ENCODE data around the gene DBX1.

DNA sequence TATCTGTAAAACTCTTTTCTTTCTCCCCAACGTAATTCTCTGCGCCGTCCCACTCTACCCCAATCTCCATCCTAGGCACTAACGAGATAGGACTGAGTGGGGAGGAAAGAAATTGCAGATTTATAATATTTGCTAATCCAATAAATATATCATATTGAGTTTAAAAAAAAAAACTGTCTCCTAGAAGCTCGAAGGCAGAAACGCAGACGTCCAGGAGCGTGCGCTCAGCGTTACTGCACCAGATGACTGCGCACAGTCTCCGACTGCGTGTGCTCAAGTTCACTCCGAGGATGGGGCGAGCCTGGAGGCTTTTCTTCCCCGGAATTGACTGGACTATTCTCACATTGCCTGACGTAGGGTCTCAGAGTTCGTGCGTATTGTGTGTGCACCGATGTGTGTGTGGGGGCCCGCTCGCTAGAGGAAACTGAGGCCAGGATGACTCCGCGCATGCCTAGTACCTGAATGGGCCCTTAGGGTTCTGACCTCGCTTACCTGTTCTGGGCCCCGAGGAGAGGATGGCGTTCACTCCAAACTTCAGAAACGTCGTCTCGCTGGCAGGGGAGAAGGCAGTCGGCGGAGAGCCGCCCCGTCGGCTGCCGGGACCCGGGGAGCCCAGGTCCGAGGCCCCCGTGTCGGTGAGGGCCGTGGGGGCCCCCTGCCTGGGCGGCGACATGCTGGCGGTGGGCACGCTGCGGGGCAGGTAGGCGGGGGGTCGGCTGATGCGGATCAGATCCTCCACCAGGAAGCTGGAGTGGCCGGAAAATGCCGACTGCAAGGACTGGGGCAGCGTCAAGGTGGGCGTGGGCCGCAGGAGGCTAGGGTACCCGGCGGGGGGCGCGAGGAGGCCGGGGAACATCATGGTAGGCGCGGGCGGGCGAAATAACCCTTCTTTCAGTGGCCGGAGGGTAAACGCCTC is 551 bp downstream of the DBX1 start:
- TF ChIP-seq, protein P1, sequence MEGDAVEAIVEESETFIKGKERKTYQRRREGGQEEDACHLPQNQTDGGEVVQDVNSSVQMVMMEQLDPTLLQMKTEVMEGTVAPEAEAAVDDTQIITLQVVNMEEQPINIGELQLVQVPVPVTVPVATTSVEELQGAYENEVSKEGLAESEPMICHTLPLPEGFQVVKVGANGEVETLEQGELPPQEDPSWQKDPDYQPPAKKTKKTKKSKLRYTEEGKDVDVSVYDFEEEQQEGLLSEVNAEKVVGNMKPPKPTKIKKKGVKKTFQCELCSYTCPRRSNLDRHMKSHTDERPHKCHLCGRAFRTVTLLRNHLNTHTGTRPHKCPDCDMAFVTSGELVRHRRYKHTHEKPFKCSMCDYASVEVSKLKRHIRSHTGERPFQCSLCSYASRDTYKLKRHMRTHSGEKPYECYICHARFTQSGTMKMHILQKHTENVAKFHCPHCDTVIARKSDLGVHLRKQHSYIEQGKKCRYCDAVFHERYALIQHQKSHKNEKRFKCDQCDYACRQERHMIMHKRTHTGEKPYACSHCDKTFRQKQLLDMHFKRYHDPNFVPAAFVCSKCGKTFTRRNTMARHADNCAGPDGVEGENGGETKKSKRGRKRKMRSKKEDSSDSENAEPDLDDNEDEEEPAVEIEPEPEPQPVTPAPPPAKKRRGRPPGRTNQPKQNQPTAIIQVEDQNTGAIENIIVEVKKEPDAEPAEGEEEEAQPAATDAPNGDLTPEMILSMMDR (IDR thresholded peaks at IDR 0.05; ENCODE audit: low read depth, low read length, missing input control), result no peak
- TF ChIP-seq EGR1 (IDR thresholded peaks at IDR 0.05; ENCODE audit: low read depth in 2 of 2), result no peak
- TF ChIP-seq YY1 (IDR thresholded peaks at IDR 0.05), result no peak
- TF ChIP-seq GABPA (IDR thresholded peaks at IDR 0.05 in 1 of 2, conservative IDR thresholded peaks at IDR 0.05 in 1 of 2), result no peak
- TF ChIP-seq JUND (IDR thresholded peaks at IDR 0.05), result no peak
- TF ChIP-seq, protein P2, sequence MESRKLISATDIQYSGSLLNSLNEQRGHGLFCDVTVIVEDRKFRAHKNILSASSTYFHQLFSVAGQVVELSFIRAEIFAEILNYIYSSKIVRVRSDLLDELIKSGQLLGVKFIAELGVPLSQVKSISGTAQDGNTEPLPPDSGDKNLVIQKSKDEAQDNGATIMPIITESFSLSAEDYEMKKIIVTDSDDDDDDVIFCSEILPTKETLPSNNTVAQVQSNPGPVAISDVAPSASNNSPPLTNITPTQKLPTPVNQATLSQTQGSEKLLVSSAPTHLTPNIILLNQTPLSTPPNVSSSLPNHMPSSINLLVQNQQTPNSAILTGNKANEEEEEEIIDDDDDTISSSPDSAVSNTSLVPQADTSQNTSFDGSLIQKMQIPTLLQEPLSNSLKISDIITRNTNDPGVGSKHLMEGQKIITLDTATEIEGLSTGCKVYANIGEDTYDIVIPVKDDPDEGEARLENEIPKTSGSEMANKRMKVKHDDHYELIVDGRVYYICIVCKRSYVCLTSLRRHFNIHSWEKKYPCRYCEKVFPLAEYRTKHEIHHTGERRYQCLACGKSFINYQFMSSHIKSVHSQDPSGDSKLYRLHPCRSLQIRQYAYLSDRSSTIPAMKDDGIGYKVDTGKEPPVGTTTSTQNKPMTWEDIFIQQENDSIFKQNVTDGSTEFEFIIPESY (IDR thresholded peaks at IDR 0.05), result no peak
- TF ChIP-seq, protein P3, sequence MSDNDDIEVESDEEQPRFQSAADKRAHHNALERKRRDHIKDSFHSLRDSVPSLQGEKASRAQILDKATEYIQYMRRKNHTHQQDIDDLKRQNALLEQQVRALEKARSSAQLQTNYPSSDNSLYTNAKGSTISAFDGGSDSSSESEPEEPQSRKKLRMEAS (IDR thresholded peaks at IDR 0.05), result no peak
